Activated naive CD4-positive, alpha-beta T cell treated with anti-CD3 and anti-CD28 coated beads, Interleukin-2, amount 10 ng/mL, durations not matched to agents 7 days and 5 days (primary cell): ENCODE measurements around the gene FBXL14.
A peak's percentile ranks its signal among the peaks of the same experiment; 100 is the strongest.

Source experiments
- CTCF ChIA-PET: fragments of 350-600 bp; sonication (Branson Sonifier 250); formaldehyde crosslinking; loops from one replicate; lab custom pipeline; 2021; ENCODE audit warnings: antibody characterized with exemption; lab: Charles Lee
- DNase-seq: peaks from one replicate; pipeline ENCODE4 v3.0.0-alpha.2; 2020
- H3K27ac Mint-ChIP-seq: one replicate; pipeline ENCODE4 v1.8.0; 2021; ENCODE audit warnings: mild to moderate bottlenecking, moderate library complexity, mixed read lengths
- H3K27me3 Mint-ChIP-seq: one replicate; pipeline ENCODE4 v1.8.0; 2021; ENCODE audit warnings: mild to moderate bottlenecking, mixed read lengths
- H3K36me3 Mint-ChIP-seq: one replicate; pipeline ENCODE4 v1.8.0; 2021; ENCODE audit warnings: mixed read lengths
- H3K4me1 Mint-ChIP-seq: one replicate; pipeline ENCODE4 v1.8.0; 2021; ENCODE audit warnings: mixed read lengths
- H3K4me3 Mint-ChIP-seq: one replicate; pipeline ENCODE4 v1.8.0; 2021; ENCODE audit warnings: mild to moderate bottlenecking, moderate library complexity, mixed read lengths
- H3K9me3 Mint-ChIP-seq: one replicate; pipeline ENCODE4 v1.8.0; 2021; ENCODE audit warnings: mixed read lengths

The FBXL14 gene

DNA sequence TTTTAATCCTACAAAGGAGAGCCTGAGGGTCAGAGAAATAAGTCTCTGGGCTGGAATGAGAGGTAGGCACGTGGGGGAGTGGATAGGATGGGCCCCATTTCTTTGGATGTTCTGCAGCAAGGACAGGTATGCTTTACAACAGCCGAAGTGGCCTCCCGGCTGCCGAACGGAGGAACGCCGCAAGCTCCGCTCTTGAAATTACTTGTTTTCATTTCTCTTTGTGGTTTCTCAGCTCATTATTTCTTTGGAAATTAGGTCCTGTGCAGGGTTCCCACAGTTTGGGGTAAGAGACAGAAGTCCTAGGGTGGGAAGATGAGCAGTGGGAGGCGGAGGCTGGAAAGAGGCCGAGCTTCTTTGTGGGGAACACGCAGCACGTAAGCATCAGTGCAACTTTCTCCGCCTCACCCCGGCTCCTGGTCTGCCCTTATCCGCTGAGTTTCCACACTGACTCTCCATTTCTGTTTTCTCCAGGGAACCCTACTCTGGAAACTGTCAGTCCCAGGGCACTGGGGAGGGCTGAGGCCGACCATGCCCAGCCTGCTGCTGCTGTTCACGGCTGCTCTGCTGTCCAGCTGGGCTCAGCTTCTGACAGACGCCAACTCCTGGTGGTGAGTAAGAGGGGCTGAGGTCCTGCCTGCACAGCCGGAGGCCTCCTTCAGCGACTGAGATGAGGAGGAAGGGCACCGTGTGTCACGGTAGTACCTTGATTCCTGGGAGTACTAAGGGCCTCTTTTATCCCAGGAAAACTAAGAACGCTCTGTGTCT, 36.6 kb upstream of the FBXL14 start:
- CTCF ChIA-PET, result interaction anchor here (1.0 to 1.8 kb wide), 5 partner anchors 13 to 951 kb away, joined by 3 to 11 read pairs (median 5); no protein-coding TSS in a partner anchor
- H3K36me3 Mint-ChIP-seq, result no peaks in the 10 kb centered on the region
- no peaks in the 10 kb centered on the region for H3K9me3 Mint-ChIP-seq
- DNase-seq, result no peak
- H3K27ac Mint-ChIP-seq, result no peak overlapping the region
- peak overlapping the region; percentile 19 for H3K4me3 Mint-ChIP-seq
- H3K27me3 Mint-ChIP-seq, result peaks cover 92% of the 10 kb centered on the region
- peaks cover 21% of the 10 kb centered on the region for H3K4me1 Mint-ChIP-seq

DNA sequence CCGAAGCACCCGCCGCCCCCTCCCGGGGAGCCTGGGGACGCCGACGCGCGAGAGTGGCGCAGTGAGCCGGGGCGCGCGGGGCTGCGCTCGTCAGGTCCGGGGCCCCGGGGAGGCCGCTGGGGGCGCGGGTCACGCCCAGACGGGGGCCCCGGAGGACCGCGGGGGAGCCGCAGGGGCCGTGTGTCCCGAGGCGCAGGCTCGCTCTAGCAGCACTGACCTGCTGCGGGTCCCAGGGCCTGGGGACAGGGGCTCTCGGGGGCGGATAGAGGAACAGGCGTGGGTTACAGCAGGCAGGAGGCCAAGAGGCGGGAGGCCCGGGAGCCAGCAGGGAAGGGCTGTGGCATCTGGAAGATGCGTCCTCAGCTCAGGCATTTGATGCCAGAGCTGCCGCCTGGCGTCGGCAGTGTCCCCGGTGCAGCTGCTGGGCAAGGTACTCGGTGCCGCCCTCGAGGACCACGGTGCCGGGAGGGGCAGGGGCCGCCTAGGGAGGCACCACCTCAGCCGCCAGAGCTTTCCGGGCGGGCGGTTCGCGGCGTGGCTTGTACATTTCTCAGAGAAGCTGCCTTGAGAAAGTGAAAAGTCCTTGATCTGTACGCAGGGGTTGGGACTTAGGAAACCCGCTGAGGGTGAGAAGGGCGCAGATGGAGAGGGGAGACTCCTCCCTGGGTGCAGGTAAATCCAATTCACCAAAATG, 35.9 kb upstream of the FBXL14 start:
- peaks cover 90% of the 10 kb centered on the region for H3K27me3 Mint-ChIP-seq
- H3K9me3 Mint-ChIP-seq, result no peaks in the 10 kb centered on the region
- H3K36me3 Mint-ChIP-seq, result no peaks in the 10 kb centered on the region
- H3K4me1 Mint-ChIP-seq, result peaks cover 21% of the 10 kb centered on the region
- H3K27ac Mint-ChIP-seq, result no peak overlapping the region
- H3K4me3 Mint-ChIP-seq, result peak overlapping the region; percentile 19
- CTCF ChIA-PET, result interaction anchor here (0.7 to 1.8 kb wide), 7 partner anchors 14 to 952 kb away, joined by 3 to 11 read pairs (median 3); no protein-coding TSS in a partner anchor
- peak; percentile 39 for DNase-seq

DNA sequence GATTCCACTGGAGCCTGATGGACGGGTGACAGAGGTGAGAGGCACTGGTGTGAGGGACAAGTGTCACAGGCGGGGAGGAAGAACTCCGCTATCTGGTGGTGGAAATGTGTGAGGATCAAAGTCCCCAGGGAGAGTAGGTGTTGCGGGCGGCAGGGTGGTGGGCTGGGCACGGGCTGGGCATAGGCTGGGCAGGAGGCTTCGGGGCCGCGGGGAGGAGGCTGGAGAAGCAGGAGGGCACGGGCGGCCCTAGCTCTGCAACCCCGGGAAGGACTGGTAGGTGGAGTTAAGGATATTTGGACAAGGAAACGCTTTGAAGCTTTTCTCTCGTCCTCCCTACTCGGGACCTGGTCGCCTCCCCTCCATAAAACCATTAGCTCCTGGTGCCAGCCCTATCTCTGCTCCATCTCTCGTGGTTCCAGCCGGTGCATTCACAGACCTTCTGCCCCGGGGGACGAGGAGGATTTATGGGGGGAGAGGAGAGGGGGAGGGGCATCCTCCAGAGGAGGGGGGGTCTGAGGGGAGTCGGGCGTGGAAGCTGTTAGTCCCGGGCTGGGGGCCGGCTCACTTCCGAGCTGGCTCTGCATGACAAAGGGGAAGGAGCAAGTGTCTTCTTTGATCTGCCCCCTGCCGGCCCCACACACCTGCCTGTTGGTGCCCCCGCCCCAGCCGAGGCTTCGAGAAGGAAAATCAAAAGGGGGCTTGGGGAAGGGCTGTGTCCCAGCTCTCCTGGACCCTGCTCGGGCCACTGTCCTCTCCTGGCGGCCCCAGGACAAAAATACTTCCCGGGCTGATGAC, 35.2 kb upstream of the FBXL14 start:
- peak; percentile 32 for DNase-seq
- no peaks in the 10 kb centered on the region for H3K9me3 Mint-ChIP-seq
- peaks cover 89% of the 10 kb centered on the region for H3K27me3 Mint-ChIP-seq
- H3K27ac Mint-ChIP-seq, result no peak overlapping the region
- no peaks in the 10 kb centered on the region for H3K36me3 Mint-ChIP-seq
- peaks cover 21% of the 10 kb centered on the region for H3K4me1 Mint-ChIP-seq
- CTCF ChIA-PET, result interaction anchor here (0.7 to 1.8 kb wide), 4 partner anchors 16 to 512 kb away, joined by 3 to 5 read pairs (median 4); no protein-coding TSS in a partner anchor
- H3K4me3 Mint-ChIP-seq, result peak overlapping the region; percentile 5

DNA sequence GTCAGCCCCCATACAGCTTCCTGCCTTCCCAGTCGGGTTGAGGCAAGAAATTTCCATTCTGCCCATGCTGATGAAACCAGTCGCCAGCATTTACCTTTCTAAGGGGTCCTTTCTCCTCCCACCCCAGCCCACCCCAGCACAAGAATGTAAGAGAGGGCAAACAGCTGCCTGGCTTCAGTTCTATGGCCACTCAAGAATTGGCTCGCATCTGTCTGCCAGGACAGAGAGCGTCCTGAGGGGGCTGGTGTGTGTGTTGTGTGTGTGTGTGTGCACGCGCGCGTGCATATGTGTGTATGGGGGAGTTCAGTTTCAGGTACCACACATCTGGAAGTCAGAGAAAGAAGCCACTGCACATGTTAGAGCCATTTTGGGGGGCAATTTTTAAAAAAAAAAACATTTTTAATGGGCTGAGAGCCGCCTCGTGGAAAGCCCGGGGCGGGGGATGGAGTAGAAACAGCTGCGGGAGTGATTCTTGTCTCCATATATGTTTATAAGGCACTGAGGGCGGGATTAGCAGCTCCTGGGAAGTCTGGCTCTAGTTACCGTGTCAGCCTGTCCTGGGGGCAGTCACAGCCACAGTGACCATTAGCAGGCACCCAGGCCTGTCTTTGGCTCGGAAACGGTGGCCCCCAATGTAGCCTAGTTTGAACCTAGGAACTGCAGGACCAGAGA, 34.4 kb upstream of the FBXL14 start, which contains the start of gene WNT5B:
TSS of gene WNT5B (plus strand) at position 566 of the 672 bp plus-strand sequence. CDS start 2,124 bp downstream, outside the sequence.
- no peaks in the 10 kb centered on the region for H3K9me3 Mint-ChIP-seq
- CTCF ChIA-PET, result interaction anchor here (1.7 kb wide), 1 partner anchor 233 kb away, joined by 3 read pairs; no protein-coding TSS in a partner anchor
- H3K27ac Mint-ChIP-seq, result no peak within 1 kb of the TSS
- peaks cover 21% of the 10 kb centered on the region for H3K4me1 Mint-ChIP-seq
- H3K4me3 Mint-ChIP-seq, result peak within 1 kb of the TSS; percentile 5
- H3K27me3 Mint-ChIP-seq, result peaks cover 81% of the 10 kb centered on the region
- DNase-seq, result no peak
- H3K36me3 Mint-ChIP-seq, result no peaks in the 10 kb centered on the region

DNA sequence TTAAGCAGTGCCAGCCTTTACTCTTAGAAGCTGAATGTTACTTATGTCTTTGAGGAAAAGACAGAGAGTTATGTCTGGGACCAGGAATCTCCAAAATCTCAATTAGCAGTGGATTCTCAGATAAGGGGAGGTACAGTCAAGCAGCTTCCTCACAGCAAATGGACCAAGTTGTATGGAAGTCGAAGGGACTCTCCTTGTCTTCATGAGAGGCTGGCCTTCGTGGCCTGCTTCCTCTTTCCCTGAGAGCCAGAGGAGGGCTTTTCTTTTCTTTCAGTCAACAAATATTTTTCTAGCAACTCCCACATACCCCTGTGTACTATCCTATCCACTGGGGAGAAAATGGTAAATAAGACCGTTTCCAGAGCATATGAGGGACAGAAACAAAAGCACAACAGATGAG, 28.0 kb upstream of the FBXL14 start:
- CTCF ChIA-PET, result interaction anchor here (1.3 kb wide), 1 partner anchor 12 kb away, joined by 4 read pairs; no protein-coding TSS in a partner anchor
- Mint-ChIP-seq H3K4me1 (peaks cover 5% of the 10 kb centered on the region), H3K4me3 (no peak overlapping the region), H3K9me3 (no peaks in the 10 kb centered on the region), H3K27me3 (peaks cover 50% of the 10 kb centered on the region), H3K36me3 (no peaks in the 10 kb centered on the region), H3K27ac (no peak overlapping the region)
- no peak for DNase-seq

DNA sequence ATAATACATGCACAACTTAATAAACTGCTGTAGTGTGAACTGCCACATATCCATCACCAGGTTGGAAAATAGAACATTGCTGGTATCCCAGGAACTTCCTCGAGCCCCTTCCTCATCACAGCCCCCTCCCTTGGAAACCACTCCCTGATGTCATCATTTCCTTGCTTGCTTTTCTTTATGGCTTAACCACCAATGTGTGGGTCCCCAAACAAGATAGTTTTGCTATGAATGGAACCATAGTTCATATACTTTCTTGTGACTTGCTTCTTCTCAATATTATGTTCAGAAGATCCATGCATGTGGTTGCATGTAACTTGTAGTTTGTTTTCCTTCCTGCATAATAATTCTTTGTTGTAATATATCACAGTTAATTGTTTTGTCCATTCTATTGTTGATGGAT, 25.7 kb upstream of the FBXL14 start:
- Mint-ChIP-seq H3K4me3 (no peak overlapping the region), H3K4me1 (peaks cover 13% of the 10 kb centered on the region), H3K36me3 (no peaks in the 10 kb centered on the region), H3K27me3 (peaks cover 52% of the 10 kb centered on the region), H3K9me3 (no peaks in the 10 kb centered on the region), H3K27ac (no peak overlapping the region)
- no peak for DNase-seq
- CTCF ChIA-PET, result no interaction called here

DNA sequence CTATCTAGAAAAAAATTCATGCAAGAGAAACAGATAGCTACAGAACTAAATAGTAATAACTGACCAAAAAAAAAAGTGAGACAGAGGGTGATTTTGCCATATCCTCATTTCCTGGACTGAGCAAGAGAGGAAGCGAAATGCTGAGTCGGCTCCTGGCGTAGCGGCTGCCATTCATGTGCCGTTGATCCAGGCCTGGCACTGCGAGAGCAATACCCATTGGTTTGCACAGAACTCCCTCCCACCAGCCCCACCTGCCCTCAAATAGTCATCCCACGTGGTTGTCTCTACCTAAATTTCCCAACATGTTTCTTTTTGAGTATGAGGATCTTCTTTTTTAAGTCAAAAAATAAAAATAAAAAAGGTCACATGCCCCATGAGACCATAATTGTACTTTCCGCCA, 25.2 kb upstream of the FBXL14 start:
- Mint-ChIP-seq H3K27me3 (peaks cover 51% of the 10 kb centered on the region), H3K27ac (no peak overlapping the region), H3K36me3 (no peaks in the 10 kb centered on the region), H3K4me1 (peaks cover 13% of the 10 kb centered on the region), H3K4me3 (no peak overlapping the region), H3K9me3 (no peaks in the 10 kb centered on the region)
- DNase-seq, result no peak
- CTCF ChIA-PET, result no interaction called here

DNA sequence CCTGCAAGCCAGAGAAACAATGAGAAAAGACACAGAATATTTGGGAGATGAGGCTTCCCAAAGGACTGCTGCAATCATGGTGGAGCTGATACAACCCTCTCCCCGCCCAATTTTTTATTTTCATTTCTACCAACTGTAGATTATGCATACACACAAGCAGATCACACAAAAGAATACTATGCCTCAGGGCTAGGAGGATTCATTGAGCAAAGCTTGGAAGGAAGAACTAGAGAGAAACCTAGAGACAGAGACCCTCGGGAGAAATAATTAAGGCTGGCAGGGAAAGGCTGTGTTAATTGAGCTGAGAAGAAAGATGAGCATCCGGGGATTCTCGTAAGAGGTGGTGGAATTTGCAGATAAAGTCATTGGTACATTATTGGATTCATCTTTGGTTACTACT, 24.8 kb upstream of the FBXL14 start:
- no peaks in the 10 kb centered on the region for H3K9me3 Mint-ChIP-seq
- no peak overlapping the region for H3K27ac Mint-ChIP-seq
- H3K4me3 Mint-ChIP-seq, result no peak overlapping the region
- no peak for DNase-seq
- peaks cover 55% of the 10 kb centered on the region for H3K27me3 Mint-ChIP-seq
- peaks cover 13% of the 10 kb centered on the region for H3K4me1 Mint-ChIP-seq
- CTCF ChIA-PET, result no interaction called here
- no peaks in the 10 kb centered on the region for H3K36me3 Mint-ChIP-seq

DNA sequence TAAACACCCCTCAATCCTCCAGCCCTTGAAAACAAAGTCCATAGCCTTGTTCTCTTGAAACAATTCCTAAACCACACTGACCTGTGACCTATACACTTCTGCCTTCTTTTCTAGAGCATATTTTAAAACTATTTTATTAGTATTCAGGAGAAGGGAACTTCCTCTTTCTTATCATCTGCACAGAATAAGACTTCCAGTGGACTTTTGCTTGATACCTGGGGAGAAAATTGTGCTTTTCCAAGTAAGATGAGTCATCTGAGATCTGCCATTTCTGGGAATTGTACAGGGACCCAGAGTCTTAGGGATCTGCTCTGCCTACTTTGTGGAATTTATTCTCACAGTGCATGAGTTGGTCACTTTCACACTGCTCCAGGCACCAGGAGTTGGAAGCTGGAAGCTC, 24.1 kb upstream of the FBXL14 start:
- CTCF ChIA-PET, result no interaction called here
- Mint-ChIP-seq H3K36me3 (no peaks in the 10 kb centered on the region), H3K27me3 (peaks cover 53% of the 10 kb centered on the region), H3K27ac (no peak overlapping the region), H3K4me3 (no peak overlapping the region), H3K9me3 (no peaks in the 10 kb centered on the region), H3K4me1 (peaks cover 13% of the 10 kb centered on the region)
- DNase-seq, result no peak

DNA sequence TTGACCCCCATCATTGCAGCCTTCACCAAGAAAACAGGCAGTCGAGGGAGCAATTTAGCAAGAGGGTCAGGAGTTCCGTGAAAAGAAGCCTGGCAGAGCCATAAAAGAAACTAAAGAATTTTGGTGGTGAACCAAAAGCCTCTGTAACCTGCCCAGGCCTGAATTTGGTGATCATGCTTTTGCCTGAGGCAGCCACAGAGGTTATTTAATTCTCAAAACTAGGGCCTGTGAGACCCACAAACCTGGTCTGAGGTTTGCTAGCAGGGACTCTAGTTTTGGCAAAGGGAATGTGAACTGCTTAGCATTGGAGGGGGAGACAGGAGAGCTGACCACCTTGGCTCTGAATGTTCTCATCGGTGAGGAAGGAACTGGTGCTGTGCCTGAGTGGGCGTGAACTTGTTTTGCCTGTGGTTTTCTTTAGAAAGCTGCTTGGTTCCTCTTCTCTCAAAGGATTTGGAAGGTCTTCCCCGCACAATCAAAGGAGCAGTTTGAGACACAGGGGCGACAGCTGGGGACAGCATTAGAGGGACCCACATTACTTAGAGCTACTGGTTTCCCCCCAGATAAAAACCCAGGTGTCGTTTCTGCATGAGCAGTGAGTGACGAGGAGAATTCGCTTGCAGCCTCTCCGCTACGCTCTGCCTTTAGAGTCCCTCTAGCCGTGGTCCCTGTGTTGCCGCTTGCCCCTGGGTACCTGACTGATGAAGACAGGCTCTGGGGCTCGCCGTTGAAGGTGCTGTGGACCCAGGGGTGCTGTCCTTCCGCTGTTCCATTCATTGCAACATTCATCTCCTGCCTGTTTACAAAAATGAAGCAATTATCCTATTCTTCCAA, 22.1 kb upstream of the FBXL14 start:
- Mint-ChIP-seq H3K9me3 (no peaks in the 10 kb centered on the region), H3K27me3 (peaks cover 52% of the 10 kb centered on the region), H3K4me1 (peaks cover 13% of the 10 kb centered on the region), H3K27ac (no peak overlapping the region), H3K4me3 (no peak overlapping the region), H3K36me3 (no peaks in the 10 kb centered on the region)
- CTCF ChIA-PET, result no interaction called here
- DNase-seq, result no peak

DNA sequence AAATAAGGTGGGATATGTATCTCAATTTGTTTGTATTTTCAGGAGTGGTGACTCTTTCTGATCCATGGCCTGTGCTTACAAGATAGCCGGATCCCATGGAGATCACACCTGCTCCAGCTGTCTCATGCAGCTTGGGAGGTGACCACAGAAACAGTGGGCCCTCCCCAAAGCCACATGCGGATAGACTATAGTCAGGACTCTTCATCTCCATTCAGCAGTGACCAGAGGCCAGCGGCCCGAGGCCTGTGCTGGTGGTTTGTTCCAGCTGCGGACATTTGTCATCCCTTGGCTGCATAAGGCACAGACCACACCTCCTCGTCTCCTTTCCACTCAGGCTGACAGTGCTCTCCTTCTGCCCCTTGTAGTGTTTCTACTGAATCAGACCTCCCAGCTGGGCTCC, 20.0 kb upstream of the FBXL14 start:
- H3K36me3 Mint-ChIP-seq, result no peaks in the 10 kb centered on the region
- peaks cover 8% of the 10 kb centered on the region for H3K4me1 Mint-ChIP-seq
- no peak for DNase-seq
- no peaks in the 10 kb centered on the region for H3K9me3 Mint-ChIP-seq
- H3K27ac Mint-ChIP-seq, result no peak overlapping the region
- CTCF ChIA-PET, result interaction anchor here (0.6 to 1.0 kb wide), 2 partner anchors 8 to 15 kb away, joined by 3 read pairs; no protein-coding TSS in a partner anchor
- no peak overlapping the region for H3K4me3 Mint-ChIP-seq
- H3K27me3 Mint-ChIP-seq, result peaks cover 56% of the 10 kb centered on the region

DNA sequence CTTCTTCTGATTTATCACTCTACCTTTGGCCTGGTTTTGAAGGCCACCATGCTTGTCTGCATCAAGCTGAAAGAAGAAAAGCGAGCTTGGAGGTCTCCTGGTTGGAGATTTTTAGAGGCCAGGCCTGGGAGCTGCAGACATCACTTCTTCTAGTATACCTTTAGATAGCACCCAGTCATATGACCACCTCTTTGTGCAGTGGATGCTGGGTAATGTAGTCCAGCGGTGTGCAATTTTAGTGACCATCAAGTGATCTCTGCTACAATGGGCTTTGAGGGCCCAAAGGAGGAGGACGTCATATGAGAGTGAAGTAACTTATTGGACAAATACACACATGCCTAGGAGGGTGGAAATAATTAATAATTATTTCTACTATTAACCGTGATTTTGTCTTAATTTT, 19.5 kb upstream of the FBXL14 start:
- Mint-ChIP-seq H3K27ac (no peak overlapping the region), H3K36me3 (no peaks in the 10 kb centered on the region), H3K27me3 (peaks cover 57% of the 10 kb centered on the region), H3K9me3 (no peaks in the 10 kb centered on the region), H3K4me3 (no peak overlapping the region), H3K4me1 (peaks cover 8% of the 10 kb centered on the region)
- no peak for DNase-seq
- CTCF ChIA-PET, result interaction anchor here (1.0 to 2.0 kb wide), 2 partner anchors 16 to 496 kb away, joined by 3 to 6 read pairs; no protein-coding TSS in a partner anchor
